ENCODE results near the gene ATG7.

Gene ATG7

DNA sequence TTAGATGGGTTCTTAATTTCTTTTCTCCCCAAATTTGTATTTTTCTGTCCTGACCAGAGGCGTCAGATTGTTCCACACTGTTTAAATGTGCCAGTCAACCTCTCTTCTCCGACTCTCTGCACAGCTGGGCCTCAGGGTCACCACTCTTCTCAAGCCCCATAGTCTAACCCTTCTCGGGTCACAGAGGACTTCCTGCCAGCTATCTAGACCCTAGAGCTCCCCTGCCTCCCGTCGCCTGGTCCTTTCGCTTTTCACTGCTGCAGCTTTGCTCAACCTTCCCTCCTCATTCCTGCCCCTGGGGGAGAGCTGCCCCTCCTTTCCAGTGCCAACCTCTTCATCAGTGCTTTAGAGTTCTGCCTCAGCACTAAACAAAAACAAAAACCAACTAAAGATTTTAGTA, 151.7 kb downstream of the ATG7 start:
- no peak overlapping the region for H3K27ac ChIP-seq
- no peak overlapping the region for H3K4me3 ChIP-seq (ENCODE audit: low read depth, low read length)
- DNase-seq, result no peak
- peaks cover 4% of the 10 kb centered on the region; the same call in 1 of the 2 replicates for H3K36me3 ChIP-seq
- no peaks in the 10 kb centered on the region for H3K9me3 ChIP-seq (ENCODE audit: severe bottlenecking)
- TF ChIP-seq, protein P1, sequence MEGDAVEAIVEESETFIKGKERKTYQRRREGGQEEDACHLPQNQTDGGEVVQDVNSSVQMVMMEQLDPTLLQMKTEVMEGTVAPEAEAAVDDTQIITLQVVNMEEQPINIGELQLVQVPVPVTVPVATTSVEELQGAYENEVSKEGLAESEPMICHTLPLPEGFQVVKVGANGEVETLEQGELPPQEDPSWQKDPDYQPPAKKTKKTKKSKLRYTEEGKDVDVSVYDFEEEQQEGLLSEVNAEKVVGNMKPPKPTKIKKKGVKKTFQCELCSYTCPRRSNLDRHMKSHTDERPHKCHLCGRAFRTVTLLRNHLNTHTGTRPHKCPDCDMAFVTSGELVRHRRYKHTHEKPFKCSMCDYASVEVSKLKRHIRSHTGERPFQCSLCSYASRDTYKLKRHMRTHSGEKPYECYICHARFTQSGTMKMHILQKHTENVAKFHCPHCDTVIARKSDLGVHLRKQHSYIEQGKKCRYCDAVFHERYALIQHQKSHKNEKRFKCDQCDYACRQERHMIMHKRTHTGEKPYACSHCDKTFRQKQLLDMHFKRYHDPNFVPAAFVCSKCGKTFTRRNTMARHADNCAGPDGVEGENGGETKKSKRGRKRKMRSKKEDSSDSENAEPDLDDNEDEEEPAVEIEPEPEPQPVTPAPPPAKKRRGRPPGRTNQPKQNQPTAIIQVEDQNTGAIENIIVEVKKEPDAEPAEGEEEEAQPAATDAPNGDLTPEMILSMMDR (IDR thresholded peaks at IDR 0.05; ENCODE audit: low read depth, low read length), result no peak
- H3K27me3 ChIP-seq (ENCODE audit: insufficient read depth, low read depth, severe bottlenecking), result no peaks in the 10 kb centered on the region

DNA sequence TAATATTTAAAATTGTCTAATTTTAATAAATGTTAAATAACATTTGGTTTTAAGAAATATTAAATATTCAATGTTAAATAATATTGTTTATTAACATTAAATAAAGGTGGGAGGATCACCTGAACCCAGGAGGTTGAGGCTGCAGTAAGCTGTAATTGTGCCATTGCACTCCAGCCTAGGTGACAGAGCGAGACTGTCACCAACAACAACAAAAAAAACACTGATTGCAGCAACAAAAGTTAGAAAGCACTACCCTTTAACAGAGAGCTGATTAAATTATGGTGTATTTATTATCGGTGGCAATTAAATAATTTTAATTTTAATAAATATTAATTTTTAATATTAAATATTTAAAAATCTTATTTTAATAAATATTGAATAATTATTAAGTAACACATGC, 152.1 kb downstream of the ATG7 start:
- Histone ChIP-seq H3K36me3 (peaks cover 4% of the 10 kb centered on the region; the same call in 1 of the 2 replicates), H3K4me3 (ENCODE audit: low read depth, low read length) (no peak overlapping the region), H3K9me3 (ENCODE audit: severe bottlenecking) (no peaks in the 10 kb centered on the region), H3K27ac (no peak overlapping the region), H3K27me3 (ENCODE audit: insufficient read depth, low read depth, severe bottlenecking) (no peaks in the 10 kb centered on the region)
- DNase-seq, result no peak
- TF ChIP-seq, protein P1 (IDR thresholded peaks at IDR 0.05; ENCODE audit: low read depth, low read length), result no peak

DNA sequence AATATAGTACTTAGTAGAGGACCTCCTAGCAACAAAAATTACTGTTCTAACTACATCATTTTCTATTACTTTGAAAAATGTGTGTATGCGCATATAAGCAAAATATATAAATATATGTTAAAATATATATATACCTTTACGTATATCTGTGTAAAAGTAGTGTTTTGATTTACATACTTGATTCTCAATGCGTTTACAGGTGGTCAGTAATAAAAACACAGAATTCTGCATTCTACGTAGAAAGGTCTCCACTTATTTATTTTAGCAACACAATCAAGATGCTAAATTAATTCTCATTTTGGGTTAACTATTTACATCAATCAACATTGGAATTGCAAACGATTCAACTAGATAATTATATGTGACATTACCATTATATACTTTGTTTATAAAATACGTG, 158.0 kb downstream of the ATG7 start:
- Histone ChIP-seq H3K27me3 (ENCODE audit: insufficient read depth, low read depth, severe bottlenecking) (no peaks in the 10 kb centered on the region), H3K9me3 (ENCODE audit: severe bottlenecking) (no peaks in the 10 kb centered on the region), H3K27ac (no peak overlapping the region), H3K4me3 (ENCODE audit: low read depth, low read length) (no peak overlapping the region), H3K36me3 (peaks cover 4% of the 10 kb centered on the region; the same call in 1 of the 2 replicates)
- TF ChIP-seq, protein P1 (IDR thresholded peaks at IDR 0.05; ENCODE audit: low read depth, low read length), result no peak
- DNase-seq, result no peak

DNA sequence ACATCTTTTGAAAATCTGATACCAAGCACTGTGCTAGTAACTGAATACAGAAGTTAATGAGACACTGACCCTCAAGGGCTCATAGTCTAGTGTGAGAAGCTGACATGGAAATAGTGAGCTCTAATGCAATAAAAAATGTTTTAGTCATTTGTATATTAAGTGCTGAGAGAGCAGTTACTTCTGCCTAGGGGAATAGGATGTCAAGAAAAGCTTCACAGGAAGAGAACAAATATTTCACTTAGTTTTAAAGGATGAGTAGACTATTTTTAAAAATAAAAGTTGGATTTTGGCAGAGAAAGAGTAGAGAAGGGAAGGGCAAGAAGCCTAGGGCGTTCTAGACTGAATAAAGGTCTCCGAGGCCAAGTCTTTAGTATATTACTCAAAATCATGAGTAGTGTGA, 158.4 kb downstream of the ATG7 start:
- peaks cover 4% of the 10 kb centered on the region; the same call in 1 of the 2 replicates for H3K36me3 ChIP-seq
- no peak for DNase-seq
- H3K27me3 ChIP-seq (ENCODE audit: insufficient read depth, low read depth, severe bottlenecking), result no peaks in the 10 kb centered on the region
- no peak overlapping the region for H3K27ac ChIP-seq
- TF ChIP-seq, protein P1 (IDR thresholded peaks at IDR 0.05; ENCODE audit: low read depth, low read length), result no peak
- no peak overlapping the region for H3K4me3 ChIP-seq (ENCODE audit: low read depth, low read length)
- H3K9me3 ChIP-seq (ENCODE audit: severe bottlenecking), result no peaks in the 10 kb centered on the region

DNA sequence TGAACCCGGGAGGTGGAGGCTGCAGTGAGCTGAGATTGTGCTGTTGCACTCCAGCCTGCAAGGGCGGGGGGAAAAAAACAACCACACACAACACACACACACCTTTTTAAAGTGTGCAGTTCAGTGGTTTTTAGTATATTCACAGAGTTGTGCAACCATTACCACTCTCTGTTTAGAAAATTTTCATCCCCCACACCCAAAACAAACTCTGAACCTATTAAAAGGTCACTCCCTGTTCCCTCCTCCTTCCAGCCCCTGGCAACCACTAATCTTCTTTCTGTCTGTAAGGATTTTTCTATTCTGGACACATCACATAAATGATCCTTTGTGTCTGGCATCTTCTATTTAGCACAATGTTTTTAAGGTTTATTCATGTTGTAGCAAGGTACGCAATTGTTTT, 159.1 kb downstream of the ATG7 start:
- DNase-seq, result no peak
- H3K4me3 ChIP-seq (ENCODE audit: low read depth, low read length), result no peak overlapping the region
- TF ChIP-seq, protein P1 (IDR thresholded peaks at IDR 0.05; ENCODE audit: low read depth, low read length), result no peak
- peaks cover 4% of the 10 kb centered on the region; the same call in 1 of the 2 replicates for H3K36me3 ChIP-seq
- no peak overlapping the region for H3K27ac ChIP-seq
- H3K27me3 ChIP-seq (ENCODE audit: insufficient read depth, low read depth, severe bottlenecking), result no peaks in the 10 kb centered on the region
- no peaks in the 10 kb centered on the region for H3K9me3 ChIP-seq (ENCODE audit: severe bottlenecking)

DNA sequence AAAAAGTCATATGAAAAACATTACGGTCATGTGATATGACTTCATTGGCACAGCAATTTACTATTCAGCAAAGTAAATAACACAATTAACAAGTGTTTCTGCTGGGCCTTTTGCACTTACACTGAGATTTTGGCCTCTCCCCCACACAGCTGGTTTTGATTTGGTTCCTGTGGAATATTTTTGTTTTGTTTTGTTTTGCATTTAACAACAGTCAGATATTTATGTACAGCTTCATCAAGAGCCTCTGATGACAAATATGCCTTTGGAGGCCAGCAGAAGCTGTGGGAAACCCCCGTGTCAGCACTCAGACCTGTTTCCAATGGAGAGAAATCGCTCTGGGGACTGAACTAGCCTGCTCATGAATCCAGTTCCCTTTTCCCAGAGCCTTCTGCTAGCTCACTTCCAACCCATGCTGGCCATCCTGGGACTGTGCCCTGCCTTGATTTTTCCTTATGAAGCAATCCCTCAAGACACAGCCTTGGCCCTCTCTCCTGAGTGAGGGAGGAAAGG, 161.9 kb downstream of the ATG7 start:
- Histone ChIP-seq H3K4me3 (ENCODE audit: low read depth, low read length) (no peak overlapping the region), H3K27me3 (ENCODE audit: insufficient read depth, low read depth, severe bottlenecking) (no peaks in the 10 kb centered on the region), H3K36me3 (no peaks in the 10 kb centered on the region), H3K27ac (no peak overlapping the region), H3K9me3 (ENCODE audit: severe bottlenecking) (no peaks in the 10 kb centered on the region)
- DNase-seq, result no peak
- TF ChIP-seq, protein P1 (IDR thresholded peaks at IDR 0.05; ENCODE audit: low read depth, low read length), result no peak
